Prostate gland (tissue), 2 donors: ENCODE measurements around the gene ODC1. TPM values are rescaled to one million over a fixed set of nuclear protein-coding genes. Genes with fewer than 3 reads are reported as not detected.

ENCODE experiments used
- DNase-seq: peaks from one replicate; pipeline ENCODE4 v3.0.0-alpha.2; 2019; ENCODE audit warnings: low spot score
- H3K27ac ChIP-seq, 2 donors: fragments of 200-600 bp; sonication (generic); 2 replicates each; pipeline ENCODE4 v1.5.1; 2017 to 2019
- H3K27me3 ChIP-seq: fragments of 200-600 bp; sonication (generic); replicated peaks from 2 replicates; pipeline ENCODE4 v1.5.1; 2019; ENCODE audit not compliant: insufficient read depth
- H3K36me3 ChIP-seq, 2 donors: fragments of 200-600 bp; sonication (generic); 1 replicate in 1 of 2; 2 replicates in 1 of 2; pipeline versions ENCODE4 v1.5.1 to v1.8.1; 2017 to 2019
- H3K4me1 ChIP-seq: fragments of 200-600 bp; sonication (generic); replicated peaks from 2 replicates; pipeline ENCODE4 v1.5.1; 2019
- H3K4me3 ChIP-seq, 2 donors: fragments of 200-600 bp; sonication (generic); 2 replicates each; pipeline ENCODE4 v1.5.1; 2017 to 2019
- H3K9me3 ChIP-seq: fragments of 200-600 bp; sonication (generic); 2 replicates; pipeline ENCODE4 v1.5.1; 2017
- POLR2A ChIP-seq: fragments of 450-650 bp; IDR thresholded peaks from one replicate; pipeline ENCODE4 v1.6.1; 2016; ENCODE audit warnings: antibody characterized with exemption, mild to moderate bottlenecking
- POLR2AphosphoS5 ChIP-seq: sonication (generic); formaldehyde crosslinking; IDR thresholded peaks from one replicate; pipeline ENCODE4 v1.6.1; 2017; ENCODE audit warnings: antibody characterized with exemption
- WGBS: methylation state at CpG from one replicate; pipeline ENCODE4 v1.1.5; 2018; 5-methylcytosine and 5-hydroxymethylcytosine counted together
- intact Hi-C: fragments of 100-400 bp; cut with DNase I; formaldehyde crosslinking; loops from one replicate; pipeline ENCODE4 v1.14.2; 2022
- total RNA-seq, 2 donors: library from RNA; depleted of rRNA; stranded (reverse); fragments of >200 nt; gene quantifications; one replicate each; pipeline ENCODE4 v1.1.0, GENCODE V29; 2016
- TF ChIP-seq, protein P1 (sequence below), 4 experiments: fragments of 200-600 bp in 2 of 4; fragments of 450-650 bp in 2 of 4; sonication (generic) in 2 of 4; IDR thresholded peaks; 1 replicate in 3 of 4; 2 replicates in 1 of 4; pipeline ENCODE4 v1.5.1; 2016 to 2019; ENCODE audit warnings: antibody characterized with exemption in 4 of 4, mild to moderate bottlenecking in 2 of 4, moderate library complexity in 2 of 4

Gene ODC1
- total RNA-seq, 2 donors from 2014 or later = 147 to 261 TPM

DNA sequence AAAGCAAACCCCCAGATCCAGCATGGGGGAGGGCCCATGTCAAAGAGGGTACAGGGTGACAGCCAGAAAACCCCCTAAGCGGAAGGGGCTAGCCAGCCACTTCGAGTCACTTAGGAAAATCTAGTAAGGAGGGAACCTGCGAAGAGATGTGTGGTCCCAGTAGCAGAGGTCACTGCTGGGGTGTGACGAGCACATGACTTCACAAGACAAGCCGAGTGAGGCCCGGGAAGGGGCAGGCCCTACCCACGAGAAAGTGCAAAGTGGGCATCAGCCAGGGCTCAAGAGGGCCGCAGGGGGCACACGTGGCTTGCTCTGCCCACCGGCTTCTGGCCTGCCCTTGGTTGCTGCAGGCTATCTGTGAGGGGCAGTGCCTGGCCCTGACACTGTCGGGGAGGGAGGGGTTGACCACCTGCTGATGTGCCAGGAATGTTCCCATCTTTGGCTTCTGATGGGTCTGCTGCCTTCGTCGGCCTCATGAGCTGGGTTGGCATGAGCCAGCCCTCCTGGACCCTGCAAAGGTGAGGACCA is 11.5 kb downstream of the ODC1 start:
- Histone ChIP-seq H3K36me3 (peaks cover 0 to 3% of the 10 kb centered on the region in 2 donors), H3K4me1 (no peaks in the 10 kb centered on the region), H3K27me3 (no peaks in the 10 kb centered on the region), H3K27ac (no peak overlapping the region), H3K9me3 (no peaks in the 10 kb centered on the region), H3K4me3 (no peak overlapping the region)
- DNase-seq = no peak
- TF ChIP-seq, protein P1, sequence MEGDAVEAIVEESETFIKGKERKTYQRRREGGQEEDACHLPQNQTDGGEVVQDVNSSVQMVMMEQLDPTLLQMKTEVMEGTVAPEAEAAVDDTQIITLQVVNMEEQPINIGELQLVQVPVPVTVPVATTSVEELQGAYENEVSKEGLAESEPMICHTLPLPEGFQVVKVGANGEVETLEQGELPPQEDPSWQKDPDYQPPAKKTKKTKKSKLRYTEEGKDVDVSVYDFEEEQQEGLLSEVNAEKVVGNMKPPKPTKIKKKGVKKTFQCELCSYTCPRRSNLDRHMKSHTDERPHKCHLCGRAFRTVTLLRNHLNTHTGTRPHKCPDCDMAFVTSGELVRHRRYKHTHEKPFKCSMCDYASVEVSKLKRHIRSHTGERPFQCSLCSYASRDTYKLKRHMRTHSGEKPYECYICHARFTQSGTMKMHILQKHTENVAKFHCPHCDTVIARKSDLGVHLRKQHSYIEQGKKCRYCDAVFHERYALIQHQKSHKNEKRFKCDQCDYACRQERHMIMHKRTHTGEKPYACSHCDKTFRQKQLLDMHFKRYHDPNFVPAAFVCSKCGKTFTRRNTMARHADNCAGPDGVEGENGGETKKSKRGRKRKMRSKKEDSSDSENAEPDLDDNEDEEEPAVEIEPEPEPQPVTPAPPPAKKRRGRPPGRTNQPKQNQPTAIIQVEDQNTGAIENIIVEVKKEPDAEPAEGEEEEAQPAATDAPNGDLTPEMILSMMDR (IDR thresholded peaks at IDR 0.05) = no peak
- TF ChIP-seq POLR2AphosphoS5 = no peak
- no peak for TF ChIP-seq POLR2A
- intact Hi-C loops = loop anchor here (10.0 kb wide), 1 partner anchor 632 kb away; no protein-coding TSS in a partner anchor
- 82% methylated on average over 13 of the region's 13 CpGs for WGBS

DNA sequence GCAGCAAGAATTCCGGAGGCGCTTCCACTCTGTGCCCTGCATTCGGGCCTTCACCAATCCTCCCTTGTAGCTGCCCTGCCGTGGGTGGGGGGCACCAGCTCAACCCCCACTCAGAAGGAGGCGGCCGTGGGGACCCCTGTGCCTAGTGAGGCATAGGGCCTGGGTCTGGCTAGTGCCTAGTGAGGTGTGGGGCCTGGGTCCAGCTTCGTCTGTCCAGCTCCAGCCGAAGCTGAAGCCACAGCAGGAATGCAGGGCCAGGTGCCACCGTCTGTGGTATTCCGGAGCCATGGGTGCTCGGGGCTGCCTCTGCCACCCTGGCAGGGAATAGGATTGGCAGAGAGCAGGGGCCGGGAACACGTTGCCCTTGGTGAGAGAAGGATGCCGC is 12.3 kb downstream of the ODC1 start:
- Histone ChIP-seq H3K4me3 (no peak overlapping the region), H3K9me3 (no peaks in the 10 kb centered on the region), H3K27me3 (no peaks in the 10 kb centered on the region), H3K36me3 (peaks cover 0 to 3% of the 10 kb centered on the region in 2 donors), H3K4me1 (no peaks in the 10 kb centered on the region), H3K27ac (no peak overlapping the region)
- no peak for DNase-seq
- 91% methylated on average over 14 of the region's 14 CpGs for whole genome bisulfite sequencing
- intact Hi-C loops = loop anchor here (2.0 to 10.0 kb wide), 3 partner anchors 311 to 631 kb away; no protein-coding TSS in a partner anchor
- TF ChIP-seq, protein P1 (IDR thresholded peaks at IDR 0.05) = no peak
- TF ChIP-seq POLR2AphosphoS5 (no peak), POLR2A (no peak)

DNA sequence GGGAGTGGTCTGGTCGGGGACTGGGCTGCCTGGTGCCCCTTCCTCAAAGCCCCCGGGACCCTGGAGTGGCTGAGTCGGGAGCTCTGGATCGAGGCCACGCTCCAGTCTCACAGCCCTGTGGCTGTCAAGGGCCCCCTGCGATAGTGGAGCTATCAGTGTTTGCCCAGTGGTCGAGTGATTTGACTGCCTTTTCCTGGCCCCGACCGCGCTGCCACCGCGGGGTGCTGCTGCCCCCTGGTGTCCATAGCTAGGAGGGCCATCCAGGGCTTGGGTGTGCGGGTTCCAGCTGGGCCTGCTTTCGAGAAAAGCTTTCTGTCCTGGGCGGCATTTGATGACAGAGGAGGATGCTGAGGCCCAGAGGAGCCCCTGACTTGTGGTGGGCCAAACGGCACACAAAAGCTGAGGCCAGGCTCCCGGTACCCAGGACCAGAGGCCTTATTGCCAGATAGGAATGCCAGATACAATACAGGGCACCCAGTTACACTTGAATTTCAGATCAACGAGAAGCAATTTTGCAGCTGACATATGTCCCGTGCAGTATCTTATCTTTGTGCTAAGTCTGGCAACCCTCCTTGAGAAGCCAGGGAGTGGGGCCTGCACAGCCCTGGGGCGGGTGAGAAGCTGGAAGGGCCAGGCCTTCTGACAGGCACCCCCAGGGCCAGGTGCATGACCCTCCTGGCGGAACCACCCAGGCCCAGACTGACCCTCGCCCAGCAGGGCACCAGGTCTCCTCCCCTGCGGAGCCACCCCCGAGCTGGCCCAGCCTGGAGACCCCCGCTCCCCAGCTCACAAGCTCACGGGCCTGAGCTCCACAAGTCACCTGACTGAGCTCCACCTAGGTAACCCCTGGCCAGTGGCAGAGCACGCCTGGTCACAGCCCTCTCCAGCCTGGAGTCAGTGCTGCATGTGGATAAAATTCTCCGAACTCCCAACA is 13.0 kb downstream of the ODC1 start:
- Histone ChIP-seq H3K4me1 (no peaks in the 10 kb centered on the region), H3K4me3 (no peak overlapping the region), H3K36me3 (peaks cover 0 to 3% of the 10 kb centered on the region in 2 donors), H3K9me3 (no peaks in the 10 kb centered on the region), H3K27me3 (no peaks in the 10 kb centered on the region), H3K27ac (no peak overlapping the region)
- no peak for TF ChIP-seq POLR2AphosphoS5
- TF ChIP-seq, protein P1 (IDR thresholded peaks at IDR 0.05) = peak; percentile 83 to 96 (median 94)
- DNase-seq = peak; percentile 33
- 38% methylated on average over 27 of the region's 28 CpGs for WGBS
- intact Hi-C loops = loop anchor here (2.0 to 10.0 kb wide), 3 partner anchors 310 to 630 kb away; no protein-coding TSS in a partner anchor

DNA sequence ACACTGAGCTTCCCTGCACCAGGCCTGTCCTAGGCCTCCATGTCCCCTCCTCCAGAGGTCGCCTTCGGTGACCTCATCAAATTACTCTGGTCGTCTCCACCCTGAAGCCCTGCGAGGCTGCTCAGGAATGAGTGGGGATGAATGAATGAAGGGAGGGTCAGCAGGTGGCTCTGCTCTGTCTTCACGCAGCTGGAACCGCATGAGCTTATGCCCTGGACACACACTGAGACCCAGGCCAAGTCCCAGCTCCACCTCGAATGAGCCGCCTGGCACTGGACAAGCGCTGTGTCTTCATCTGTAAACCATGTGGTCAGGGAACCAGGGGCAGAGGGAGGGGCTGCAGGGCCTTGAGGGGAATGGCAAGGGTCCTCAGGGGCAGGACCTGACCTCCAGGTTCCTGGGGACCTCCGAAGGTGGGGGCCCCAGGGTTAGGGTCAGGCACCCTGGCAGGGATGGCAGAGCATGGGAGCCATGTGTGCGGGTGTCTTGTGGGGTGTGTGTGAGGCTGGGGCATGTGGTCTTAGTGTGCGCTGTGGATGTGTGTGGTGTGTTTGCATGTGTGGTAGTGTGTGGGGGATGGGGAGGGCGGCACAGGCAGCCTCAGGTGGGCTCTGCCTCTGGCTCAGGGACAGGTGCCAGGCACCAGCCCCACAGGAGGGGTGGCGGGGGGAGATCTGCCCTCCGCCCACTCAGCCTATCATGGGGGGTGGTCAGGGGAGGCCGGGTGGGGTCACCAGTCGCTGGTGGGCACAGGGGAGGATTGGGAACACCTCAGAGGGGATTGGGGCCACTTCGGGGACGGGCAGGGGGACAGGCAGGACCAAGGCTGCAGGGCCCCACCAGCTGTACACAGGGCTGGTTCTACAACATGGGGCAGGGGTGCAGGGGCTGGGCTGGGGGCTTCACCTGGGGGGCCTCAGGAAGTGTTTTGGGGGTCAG is 13.9 kb downstream of the ODC1 start:
- Histone ChIP-seq H3K36me3 (no peaks in the 10 kb centered on the region), H3K4me3 (no peak overlapping the region), H3K9me3 (no peaks in the 10 kb centered on the region), H3K27ac (no peak overlapping the region), H3K27me3 (no peaks in the 10 kb centered on the region), H3K4me1 (no peaks in the 10 kb centered on the region)
- intact Hi-C loops = loop anchor here (2.0 to 10.0 kb wide), 3 partner anchors 309 to 629 kb away; no protein-coding TSS in a partner anchor
- WGBS = 82% methylated on average over 19 of the region's 19 CpGs
- DNase-seq = no peak
- TF ChIP-seq POLR2A (no peak), POLR2AphosphoS5 (no peak)
- TF ChIP-seq, protein P1 (IDR thresholded peaks at IDR 0.05) = no peak
